Measurements from ENCODE around the gene ELMOD1. TPM values are rescaled to one million over a fixed set of nuclear protein-coding genes. Genes with fewer than 3 reads are reported as not detected.

ELMOD1 gene
- total RNA-seq, 2 experiments from 2014 or later, result not detected

DNA sequence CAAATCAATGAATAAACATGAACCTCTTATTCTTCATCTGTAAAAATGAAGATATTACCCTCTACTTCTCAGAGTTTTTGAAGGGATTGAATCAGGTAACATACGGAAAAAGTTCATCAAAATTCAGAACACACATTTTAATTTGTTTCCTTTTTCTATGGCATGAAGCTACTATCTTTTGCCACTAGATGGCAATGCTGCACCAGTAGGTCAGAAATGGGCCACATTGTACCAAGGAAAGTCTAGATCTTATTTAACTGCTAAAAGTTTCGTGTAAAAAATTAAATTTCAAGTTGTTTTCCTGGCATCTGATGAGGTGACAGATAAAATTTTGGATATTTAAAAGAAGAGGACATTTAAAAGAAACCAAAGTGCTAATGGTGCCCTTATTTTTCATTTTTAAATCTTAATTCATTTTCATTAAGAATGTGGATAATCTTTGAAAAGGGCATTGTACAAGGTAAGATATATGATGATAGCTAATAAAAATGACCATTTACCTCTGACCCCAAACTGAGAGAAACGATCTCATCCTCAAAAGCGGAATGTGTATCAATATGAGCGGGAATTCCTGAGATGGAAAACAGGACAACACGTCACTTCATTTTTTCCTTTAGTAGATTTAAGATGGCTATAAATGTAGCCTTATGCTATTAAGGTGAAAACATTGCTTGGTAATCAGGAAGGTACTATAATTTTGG is 41.5 kb upstream of the ELMOD1 start:
- ChIA-PET CTCF (interaction anchor here (0.6 to 1.6 kb wide), 9 partner anchors 9 to 140 kb away, joined by 3 to 12 read pairs (median 6); partner anchors contain the start of gene ALKBH8), POLR2A (interaction anchor here (1.6 kb wide), 1 partner anchor 92 kb away, joined by 8 read pairs; the partner anchor contains the start of gene CWF19L2)
- peak in 7 of 14 experiments; percentile 4 to 69 (median 36) for DNase-seq
- intact Hi-C loops (cut with DNase I, micrococcal nuclease), result loop anchor here (1.0 to 5.0 kb wide), 3 partner anchors 16 to 348 kb away; partner anchors contain the start of gene ALKBH8 (in 1 of the 2)
- Histone ChIP-seq H3K27me3 (ENCODE audit: control insufficient read depth in 1 of 2, insufficient read depth in 2 of 2, low read length in 2 of 2) (no peaks in the 10 kb centered on the region), H3K4me3 (ENCODE audit: low read length) (no peak overlapping the region), H3K9me3 (ENCODE audit: control insufficient read depth in 1 of 2, insufficient read depth in 1 of 2, low read length in 2 of 2) (no peaks in the 10 kb centered on the region), H3K36me3 (ENCODE audit: insufficient read depth, low read length) (peaks cover 50% of the 10 kb centered on the region), H3K27ac (ENCODE audit: low read depth in 1 of 2, low read length in 2 of 2) (no peak overlapping the region), H3K4me1 (ENCODE audit: insufficient read depth, low read length) (no peaks in the 10 kb centered on the region)
- Mint-ChIP-seq H3K27me3 (no peaks in the 10 kb centered on the region), H3K27ac (no peak overlapping the region), H3K36me3 (ENCODE audit: low read depth) (peaks cover 83% of the 10 kb centered on the region), H3K4me1 (ENCODE audit: low read depth) (peaks cover 4% of the 10 kb centered on the region), H3K9me3 (no peaks in the 10 kb centered on the region), H3K4me3 (no peak overlapping the region)
- TF ChIP-seq, protein P1, sequence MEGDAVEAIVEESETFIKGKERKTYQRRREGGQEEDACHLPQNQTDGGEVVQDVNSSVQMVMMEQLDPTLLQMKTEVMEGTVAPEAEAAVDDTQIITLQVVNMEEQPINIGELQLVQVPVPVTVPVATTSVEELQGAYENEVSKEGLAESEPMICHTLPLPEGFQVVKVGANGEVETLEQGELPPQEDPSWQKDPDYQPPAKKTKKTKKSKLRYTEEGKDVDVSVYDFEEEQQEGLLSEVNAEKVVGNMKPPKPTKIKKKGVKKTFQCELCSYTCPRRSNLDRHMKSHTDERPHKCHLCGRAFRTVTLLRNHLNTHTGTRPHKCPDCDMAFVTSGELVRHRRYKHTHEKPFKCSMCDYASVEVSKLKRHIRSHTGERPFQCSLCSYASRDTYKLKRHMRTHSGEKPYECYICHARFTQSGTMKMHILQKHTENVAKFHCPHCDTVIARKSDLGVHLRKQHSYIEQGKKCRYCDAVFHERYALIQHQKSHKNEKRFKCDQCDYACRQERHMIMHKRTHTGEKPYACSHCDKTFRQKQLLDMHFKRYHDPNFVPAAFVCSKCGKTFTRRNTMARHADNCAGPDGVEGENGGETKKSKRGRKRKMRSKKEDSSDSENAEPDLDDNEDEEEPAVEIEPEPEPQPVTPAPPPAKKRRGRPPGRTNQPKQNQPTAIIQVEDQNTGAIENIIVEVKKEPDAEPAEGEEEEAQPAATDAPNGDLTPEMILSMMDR (IDR thresholded peaks at IDR 0.05), result peak; percentile 92
- peak; percentile 67 for ATAC-seq (ENCODE audit: poor library complexity)

DNA sequence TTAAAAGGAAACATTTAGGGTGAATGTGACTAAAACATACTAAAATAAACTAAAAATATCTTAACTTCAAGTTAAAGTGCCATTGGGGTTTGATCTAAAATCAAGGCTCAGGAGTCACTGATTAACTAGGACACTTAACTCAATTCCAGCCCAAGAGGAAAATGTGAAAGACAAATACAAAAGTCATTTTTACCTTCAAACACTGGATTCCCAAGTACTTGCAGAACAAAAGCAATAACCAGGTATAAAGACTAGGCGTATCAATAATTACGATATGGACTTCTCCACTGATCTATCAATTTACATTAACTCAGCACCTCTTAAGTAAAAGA is 41.0 kb upstream of the ELMOD1 start:
- peaks cover 78% of the 10 kb centered on the region for H3K36me3 Mint-ChIP-seq (ENCODE audit: low read depth)
- H3K36me3 ChIP-seq (ENCODE audit: insufficient read depth, low read length), result peaks cover 53% of the 10 kb centered on the region
- intact Hi-C loops (cut with DNase I, micrococcal nuclease), result loop anchor here (1.0 to 5.0 kb wide), 4 partner anchors 15 to 347 kb away; partner anchors contain the start of gene ALKBH8 (in 1 of the 2)

DNA sequence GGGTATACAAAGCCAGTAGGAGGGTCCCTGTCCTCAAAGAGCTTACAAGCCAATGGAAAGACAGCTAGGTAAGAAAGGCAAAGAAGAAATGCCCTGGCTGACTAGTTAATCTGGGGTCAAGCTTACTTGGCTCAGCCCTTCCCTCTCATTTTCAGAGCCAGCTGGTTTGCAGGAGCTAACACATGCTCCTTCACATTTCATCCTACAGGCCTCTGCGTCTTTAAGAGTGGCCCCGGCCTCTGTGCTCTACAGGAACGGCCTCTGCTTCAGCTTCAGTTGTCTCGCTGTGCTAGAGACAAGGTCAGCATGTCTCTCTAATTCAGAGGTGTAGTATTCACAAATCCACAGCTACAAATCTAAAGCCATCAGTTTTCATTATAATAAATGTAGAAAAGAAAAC is 40.6 kb upstream of the ELMOD1 start:
- H3K36me3 Mint-ChIP-seq (ENCODE audit: low read depth), result peaks cover 77% of the 10 kb centered on the region
- peaks cover 4% of the 10 kb centered on the region for H3K4me1 Mint-ChIP-seq (ENCODE audit: low read depth)
- Histone ChIP-seq H3K27me3 (ENCODE audit: control insufficient read depth in 1 of 2, insufficient read depth in 2 of 2, low read length in 2 of 2) (no peaks in the 10 kb centered on the region), H3K9me3 (ENCODE audit: control insufficient read depth in 1 of 2, insufficient read depth in 1 of 2, low read length in 2 of 2) (no peaks in the 10 kb centered on the region), H3K27ac (ENCODE audit: low read depth in 1 of 2, low read length in 2 of 2) (no peak overlapping the region), H3K4me1 (ENCODE audit: insufficient read depth, low read length) (no peaks in the 10 kb centered on the region), H3K4me3 (ENCODE audit: low read length) (no peak overlapping the region), H3K36me3 (ENCODE audit: insufficient read depth, low read length) (peaks cover 52% of the 10 kb centered on the region)
- H3K27ac Mint-ChIP-seq, result no peak overlapping the region
- CTCF ChIA-PET, result interaction anchor here (0.7 to 1.6 kb wide), 4 partner anchors 8 to 13 kb away, joined by 3 to 12 read pairs (median 5); no protein-coding TSS in a partner anchor
- no peak for DNase-seq
- intact Hi-C loops (cut with DNase I, micrococcal nuclease), result loop anchor here in 1 of 2 experiments (2.0 kb wide), 1 partner anchor 138 kb away; no protein-coding TSS in a partner anchor
- no peaks in the 10 kb centered on the region for H3K27me3 Mint-ChIP-seq
- no peak overlapping the region for H3K4me3 Mint-ChIP-seq
- POLR2A ChIA-PET, result interaction anchor here (1.6 kb wide), 1 partner anchor 93 kb away, joined by 8 read pairs; the partner anchor contains the start of gene CWF19L2
- no peak for ATAC-seq (ENCODE audit: poor library complexity)
- no peaks in the 10 kb centered on the region for H3K9me3 Mint-ChIP-seq
- TF ChIP-seq, protein P1 (IDR thresholded peaks at IDR 0.05), result no peak

More for the DNA sequence above, 41.0 kb upstream of the ELMOD1 start:
- TF ChIP-seq, protein P1 (IDR thresholded peaks at IDR 0.05), result no peak
- no peak overlapping the region for H3K4me3 Mint-ChIP-seq
- ATAC-seq (ENCODE audit: poor library complexity) (no peak), DNase-seq (no peak)
- no peaks in the 10 kb centered on the region for H3K4me1 ChIP-seq (ENCODE audit: insufficient read depth, low read length)
- POLR2A ChIA-PET, result interaction anchor here (1.6 kb wide), 1 partner anchor 92 kb away, joined by 8 read pairs; the partner anchor contains the start of gene CWF19L2
- no peaks in the 10 kb centered on the region for H3K9me3 ChIP-seq (ENCODE audit: control insufficient read depth in 1 of 2, insufficient read depth in 1 of 2, low read length in 2 of 2)
- H3K9me3 Mint-ChIP-seq, result no peaks in the 10 kb centered on the region
- no peak overlapping the region for H3K4me3 ChIP-seq (ENCODE audit: low read length)
- H3K27me3 Mint-ChIP-seq, result no peaks in the 10 kb centered on the region
- CTCF ChIA-PET, result interaction anchor here (1.2 to 1.6 kb wide), 3 partner anchors 8 to 59 kb away, joined by 3 to 12 read pairs (median 7); no protein-coding TSS in a partner anchor
- no peak overlapping the region for H3K27ac Mint-ChIP-seq
- H3K27ac ChIP-seq (ENCODE audit: low read depth in 1 of 2, low read length in 2 of 2), result no peak overlapping the region
- peaks cover 4% of the 10 kb centered on the region for H3K4me1 Mint-ChIP-seq (ENCODE audit: low read depth)
- no peaks in the 10 kb centered on the region for H3K27me3 ChIP-seq (ENCODE audit: control insufficient read depth in 1 of 2, insufficient read depth in 2 of 2, low read length in 2 of 2)

Measured in CD4-positive, alpha-beta T cell (primary cell).